HG03558 (cell line): ENCODE measurements around the gene ZFP64.
"Not testable (repeated sequence)": the region's sequence is repeated elsewhere in the genome, so short reads cannot be mapped to it uniquely, and the experiment has no call there.

Experiments
- ATAC-seq: cut with Tn5 transposase; IDR thresholded peaks from one replicate; pipeline ENCODE4 v1.9.1; 2021; ENCODE audit warnings: moderate number of reproducible peaks; ENCODE audit not compliant: unreplicated experiment; ENCODE audit errors: extremely low read depth

The ZFP64 gene

DNA sequence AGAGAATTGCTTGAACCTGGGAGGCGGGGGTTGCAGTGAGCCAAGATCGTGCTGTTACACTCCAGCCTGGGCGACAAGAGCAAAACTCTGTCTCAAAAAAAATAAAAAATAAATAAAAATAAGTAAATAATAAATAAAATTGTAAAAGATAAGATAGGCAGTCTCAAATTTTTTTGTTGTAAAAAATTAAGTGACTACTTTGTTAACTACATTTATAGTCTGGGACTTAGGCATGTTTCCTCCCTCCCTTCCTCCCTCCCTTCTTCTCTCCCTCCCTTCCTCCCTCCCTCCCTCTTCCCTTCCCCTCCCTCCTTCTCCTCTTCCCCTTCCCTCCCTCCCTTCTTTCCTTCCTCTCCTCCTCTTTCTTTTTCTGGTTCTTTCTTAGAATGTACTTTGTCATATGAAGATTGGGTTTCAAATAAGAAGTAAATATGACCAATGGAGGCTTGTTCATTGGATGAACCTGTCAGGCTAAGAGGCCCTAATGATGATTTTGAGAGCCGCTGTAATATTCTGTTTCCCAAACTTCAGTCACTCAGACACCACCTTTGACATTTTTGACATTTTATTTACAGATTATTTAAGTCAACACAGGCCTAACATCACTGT, 24.2 kb downstream of the ZFP64 start:
- no peak for ATAC-seq

DNA sequence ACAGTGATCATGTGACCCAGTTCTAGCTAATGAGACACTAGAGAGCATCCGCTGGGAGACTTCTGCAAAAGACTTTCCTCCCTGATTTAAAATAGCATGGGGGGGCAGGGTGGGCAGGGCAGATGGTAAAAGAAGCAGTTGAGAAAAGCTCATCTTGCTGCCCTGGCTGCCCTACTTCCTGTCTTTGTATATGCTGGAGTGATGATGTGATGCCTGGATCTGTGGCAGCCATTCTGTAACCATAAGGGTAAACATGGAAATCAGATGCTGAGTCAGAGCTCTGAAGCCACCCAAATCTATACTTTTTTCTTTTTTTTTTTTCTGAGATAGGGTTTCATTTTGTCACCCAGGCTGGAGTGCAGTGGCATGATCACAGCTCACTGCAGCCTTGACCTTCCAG, 25.4 kb downstream of the ZFP64 start:
- ATAC-seq, result no peak

DNA sequence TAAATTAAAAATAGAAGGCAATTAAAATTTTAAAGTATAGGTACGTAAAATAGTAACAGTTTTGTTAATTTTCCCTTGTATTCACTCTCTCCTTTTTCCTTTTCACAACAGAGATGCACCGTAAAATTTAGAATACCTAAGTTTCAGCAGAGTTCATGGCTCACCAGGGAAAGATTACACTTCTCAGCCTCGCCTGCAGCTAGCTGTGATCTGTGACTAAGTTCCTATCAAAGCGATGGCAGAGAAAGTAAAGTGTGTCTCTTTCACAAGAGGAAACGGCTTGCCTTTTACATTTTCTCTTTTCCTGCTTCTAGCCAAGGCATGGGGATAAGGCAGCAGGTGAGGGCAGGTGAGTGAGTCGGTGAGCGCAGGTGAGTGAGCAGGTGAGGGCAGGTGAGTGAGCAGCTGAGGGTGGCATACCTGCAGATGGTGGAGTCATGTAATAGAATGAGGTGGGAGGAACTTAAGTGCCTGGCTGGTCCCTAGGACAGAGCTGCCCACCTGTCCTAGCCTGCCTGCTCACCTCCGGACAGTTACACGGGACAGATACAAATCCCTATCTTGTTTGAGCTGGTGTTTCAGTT, 30.9 kb downstream of the ZFP64 start:
- ATAC-seq, result no peak

DNA sequence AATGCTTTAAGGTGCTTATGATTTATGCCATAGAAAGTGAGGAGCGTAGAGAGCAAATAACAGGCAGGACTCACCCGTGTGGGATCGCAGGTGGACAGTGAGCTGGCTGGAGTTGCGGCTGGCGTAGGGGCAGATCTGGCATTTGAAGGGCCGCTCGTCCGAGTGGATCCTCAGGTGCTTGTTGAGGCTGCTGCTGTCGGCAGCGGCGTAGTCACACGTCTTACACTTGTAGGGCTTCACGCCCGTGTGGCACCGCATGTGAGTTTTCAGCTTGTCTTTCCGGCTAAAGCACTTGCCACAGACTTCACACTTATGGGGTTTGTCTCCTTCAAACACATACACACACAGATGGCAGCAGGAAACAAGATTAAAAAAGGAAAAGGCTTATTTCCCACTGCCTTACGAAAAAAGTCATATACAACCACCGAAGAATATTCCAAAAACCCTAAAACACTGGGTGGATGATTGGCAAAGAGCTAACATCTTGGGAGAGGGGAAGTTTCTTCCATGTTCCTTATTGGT, 31.5 kb downstream of the ZFP64 start:
- no peak for ATAC-seq

DNA sequence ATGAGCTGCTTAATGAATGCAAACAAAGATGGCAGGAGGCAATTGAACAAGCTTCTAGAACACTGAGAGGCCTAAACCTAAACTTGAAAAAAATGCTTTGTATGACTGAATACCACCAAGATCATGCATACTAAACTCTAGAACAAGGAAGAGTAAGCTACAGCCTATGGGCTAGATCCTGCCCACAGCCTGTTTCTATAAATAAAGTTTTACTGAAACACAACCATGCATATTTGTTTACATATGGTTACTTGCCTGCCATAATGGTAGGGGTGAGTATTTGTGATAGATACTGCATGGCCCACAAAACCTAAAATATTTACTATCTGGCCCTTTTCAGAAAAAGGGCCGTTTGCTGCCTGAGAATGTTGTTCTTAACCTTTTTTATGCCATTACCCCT, 37.0 kb downstream of the ZFP64 start:
- no peak for ATAC-seq

DNA sequence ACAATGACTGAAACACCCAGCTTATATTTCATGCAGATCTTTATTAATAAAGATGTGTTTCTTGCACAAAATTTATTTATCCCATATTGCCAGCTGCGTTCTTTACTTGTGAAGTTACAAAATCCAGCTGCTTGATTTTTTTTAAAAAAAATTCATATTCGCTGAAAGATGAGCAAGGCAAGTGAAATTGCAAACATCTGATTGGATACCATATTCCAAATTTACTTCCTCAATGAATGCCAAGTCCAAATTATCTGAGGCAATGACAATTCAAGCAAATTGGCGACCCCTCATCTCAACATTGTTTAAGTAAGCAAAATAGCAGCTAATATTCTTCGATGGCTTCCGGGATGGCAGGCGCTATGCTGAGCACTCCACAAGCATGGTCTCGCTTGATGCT, 37.7 kb downstream of the ZFP64 start:
- ATAC-seq, result no peak

DNA sequence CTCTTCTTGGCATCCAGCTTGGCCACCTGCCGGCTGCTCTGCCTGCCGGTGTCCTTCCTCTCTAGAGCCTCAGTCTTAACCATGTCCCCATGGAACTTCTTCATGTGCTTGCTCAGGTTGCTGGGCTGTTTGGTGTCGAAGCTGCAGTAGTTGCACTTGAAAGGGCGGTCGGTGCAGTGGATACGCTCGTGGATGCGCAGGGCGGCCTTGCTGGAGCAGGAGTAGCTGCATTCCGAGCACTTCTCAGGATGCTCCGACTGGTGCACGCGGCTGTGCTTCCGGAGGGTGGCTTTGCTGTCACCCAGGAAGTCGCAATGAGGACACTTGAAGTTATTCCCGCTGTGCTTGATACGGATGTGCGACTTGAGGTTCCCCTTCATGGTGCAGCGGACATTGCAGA, 38.7 kb downstream of the ZFP64 start:
- ATAC-seq, result no peak

DNA sequence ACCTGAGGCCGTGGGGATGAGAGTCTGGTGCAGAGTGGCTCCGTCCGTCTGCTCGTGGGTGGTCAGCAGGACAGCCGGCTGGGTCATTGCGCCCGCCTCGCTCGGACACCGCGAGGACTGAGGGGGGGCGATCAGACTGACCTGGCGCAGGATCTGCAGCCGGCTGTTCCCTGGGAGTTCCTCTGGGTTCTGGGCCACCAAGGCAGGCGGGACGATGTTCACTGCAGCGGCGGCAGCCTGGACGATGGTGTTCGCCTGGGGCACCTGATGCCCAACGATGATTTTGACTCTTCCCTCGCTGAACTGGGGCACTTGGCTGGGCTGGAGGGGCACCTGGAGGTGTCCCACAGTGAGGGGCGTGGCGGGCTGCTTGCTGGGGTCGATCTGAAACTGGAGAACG, 39.2 kb downstream of the ZFP64 start:
- no peak for ATAC-seq

DNA sequence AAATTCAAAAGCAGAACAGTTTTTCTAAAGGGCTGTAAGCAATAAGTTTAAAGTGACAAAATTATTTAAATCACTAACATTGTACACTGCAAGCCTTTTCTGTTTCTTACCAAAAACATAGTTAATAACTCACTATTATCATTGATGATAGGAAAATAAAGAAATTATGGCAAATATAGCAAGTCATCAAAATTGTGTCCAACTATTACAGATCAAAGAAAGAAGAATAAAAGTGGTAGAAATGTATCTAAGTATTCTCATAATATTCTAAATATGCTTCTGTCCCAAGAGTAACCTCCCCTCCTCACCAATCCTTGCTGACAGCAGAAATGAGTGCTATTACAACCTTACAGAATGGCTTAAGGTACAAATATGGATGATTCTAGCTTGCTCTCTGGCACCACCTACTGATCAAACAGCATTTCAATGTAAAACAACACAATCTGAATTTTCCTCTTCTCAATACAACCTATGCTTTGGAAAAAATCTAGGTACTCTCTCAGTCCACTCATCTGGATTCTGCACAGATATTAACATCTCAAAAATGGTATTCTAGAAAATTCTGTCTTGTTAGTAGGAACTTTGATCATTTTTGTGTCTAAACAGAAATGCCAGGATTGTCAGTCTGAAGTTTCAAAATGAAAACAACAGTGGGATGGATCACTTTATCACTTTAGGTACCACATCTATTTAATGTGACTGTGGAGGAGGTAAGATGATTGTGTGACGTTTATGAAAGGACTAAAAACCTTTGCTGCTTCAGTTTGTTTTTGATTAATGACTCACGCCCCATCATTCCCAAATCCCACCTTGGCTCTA, 40.9 kb downstream of the ZFP64 start:
- no peak for ATAC-seq

DNA sequence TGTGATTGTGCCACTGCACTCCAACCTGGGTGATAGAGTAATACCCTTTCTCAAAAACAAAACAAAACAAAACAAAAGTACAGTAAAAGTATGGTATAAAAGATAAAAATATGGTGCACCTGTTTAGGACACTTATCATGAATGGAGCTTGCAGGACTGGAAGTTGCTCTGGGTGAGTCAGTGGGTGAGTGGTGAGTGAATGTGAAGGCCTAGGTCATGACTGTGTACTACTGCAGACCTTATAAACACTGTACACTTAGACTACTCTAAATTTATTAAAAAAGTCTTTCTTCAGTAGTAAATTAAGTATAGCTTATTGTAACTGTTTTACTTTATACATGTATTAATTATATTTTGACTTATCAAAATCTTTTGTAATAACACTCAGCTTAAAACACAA, 46.0 kb downstream of the ZFP64 start:
- no peak for ATAC-seq

DNA sequence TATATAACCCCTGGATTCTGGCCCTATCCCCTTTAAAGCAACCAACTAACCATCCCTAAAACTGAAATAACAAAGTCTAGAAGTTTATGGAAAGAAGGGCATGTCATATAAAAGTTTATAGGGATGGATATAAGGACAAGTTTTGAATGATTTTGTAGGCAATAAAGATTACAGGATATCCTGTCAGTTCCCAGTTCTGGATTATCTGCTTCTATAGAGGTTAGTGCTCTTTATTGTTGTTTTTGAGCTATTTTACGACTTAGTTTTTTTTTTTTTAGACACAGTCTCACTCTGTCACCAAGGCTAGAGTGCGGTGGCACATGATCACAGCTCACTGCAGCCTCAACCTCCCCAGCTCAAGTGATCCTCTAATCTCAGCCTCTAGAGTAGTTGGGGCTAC, 48.3 kb downstream of the ZFP64 start:
- no peak for ATAC-seq

DNA sequence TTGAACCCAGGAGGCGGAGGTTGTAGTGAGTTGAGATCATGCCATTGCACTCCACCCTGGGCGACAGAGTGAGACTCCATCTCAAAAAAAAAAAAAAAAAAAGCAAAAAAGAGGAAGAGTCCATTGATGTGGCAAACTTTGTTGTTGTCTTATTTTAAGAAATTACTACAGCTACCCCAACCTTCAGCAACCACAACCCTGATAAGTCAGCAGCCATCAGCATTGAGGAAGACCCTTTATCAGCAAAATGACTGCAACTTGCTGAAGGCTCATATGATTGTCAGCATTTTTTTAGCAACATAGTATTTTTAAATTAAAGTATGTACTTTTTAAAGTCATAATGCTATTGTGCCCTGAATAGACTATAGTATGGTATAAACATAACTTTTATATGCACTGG, 48.8 kb downstream of the ZFP64 start:
- no peak for ATAC-seq

DNA sequence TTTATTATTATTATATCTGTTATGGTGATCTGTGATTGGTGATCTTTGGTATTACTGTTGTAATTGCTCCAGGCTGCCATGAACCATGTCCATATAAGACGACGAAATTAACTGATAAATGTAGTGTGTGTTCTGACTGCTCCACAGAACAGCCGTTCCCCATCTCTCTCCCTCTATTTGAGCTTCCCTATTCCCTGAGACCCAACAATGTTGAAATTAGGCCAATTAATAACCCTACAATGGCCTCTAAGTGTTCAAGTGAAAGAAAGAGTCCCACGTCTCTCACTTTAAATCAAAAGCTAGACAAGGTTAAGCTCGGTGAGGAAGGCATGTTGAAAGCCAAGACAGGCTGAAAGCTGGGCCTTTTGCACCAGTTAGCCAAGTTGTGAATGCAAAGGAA, 51.6 kb downstream of the ZFP64 start:
- no peak for ATAC-seq

DNA sequence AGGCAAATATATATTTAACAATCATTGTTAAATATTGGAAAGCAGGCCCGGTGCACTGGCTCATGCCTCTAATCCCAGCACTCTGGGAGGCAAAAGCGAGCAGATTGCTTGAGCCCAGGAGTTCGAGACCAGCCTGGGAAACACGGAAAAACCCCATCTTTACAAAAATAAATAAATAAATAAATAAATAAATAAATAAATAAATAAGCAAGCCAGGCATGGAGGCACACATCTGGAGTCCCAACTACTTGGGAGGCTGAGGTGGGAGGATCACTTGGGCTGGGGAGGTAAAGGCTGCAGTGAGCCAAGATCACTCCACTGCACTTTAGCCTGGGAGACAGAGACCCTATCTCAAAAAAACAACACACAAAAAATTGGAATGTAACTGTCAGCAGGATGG, 53.7 kb downstream of the ZFP64 start:
- ATAC-seq, result no peak

DNA sequence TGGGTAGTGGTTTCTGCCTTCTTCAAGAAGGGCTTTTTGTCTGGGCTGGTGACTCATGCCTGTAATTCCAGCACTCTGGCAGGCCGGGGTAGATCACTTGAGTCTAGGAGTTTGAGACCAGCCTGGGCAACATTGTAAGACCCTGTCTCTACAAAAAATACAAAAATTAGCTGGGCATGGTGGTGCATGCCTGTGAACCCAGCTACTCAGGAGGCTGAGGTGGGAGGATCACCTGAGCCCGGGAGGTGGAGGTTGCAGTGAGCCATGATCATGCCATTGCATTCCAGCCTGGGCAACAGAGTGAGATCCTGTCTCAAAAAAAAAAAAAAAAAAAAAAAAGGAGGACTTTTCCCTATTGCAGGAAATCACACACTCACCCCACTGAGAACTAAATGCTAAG, 57.9 kb downstream of the ZFP64 start:
- ATAC-seq, result not testable (repeated sequence)

DNA sequence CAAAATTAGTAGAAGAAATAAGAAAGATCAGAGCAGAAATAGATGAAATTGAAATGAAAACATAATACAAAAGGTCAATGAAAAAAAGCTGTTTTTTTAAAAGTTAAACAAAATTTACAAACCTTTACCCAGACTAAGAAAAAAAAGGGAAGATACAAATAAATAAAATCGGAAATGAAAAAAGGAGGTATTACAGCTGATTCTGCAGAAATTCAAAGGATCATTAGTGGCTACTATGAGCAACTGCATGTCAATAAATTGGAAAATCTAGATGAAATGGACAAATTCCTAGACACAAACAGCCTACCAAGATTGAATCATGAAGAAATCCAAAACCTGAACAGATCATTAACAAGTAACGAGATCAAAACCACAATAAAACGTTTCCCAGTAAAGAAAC, 59.2 kb downstream of the ZFP64 start:
- no peak for ATAC-seq

DNA sequence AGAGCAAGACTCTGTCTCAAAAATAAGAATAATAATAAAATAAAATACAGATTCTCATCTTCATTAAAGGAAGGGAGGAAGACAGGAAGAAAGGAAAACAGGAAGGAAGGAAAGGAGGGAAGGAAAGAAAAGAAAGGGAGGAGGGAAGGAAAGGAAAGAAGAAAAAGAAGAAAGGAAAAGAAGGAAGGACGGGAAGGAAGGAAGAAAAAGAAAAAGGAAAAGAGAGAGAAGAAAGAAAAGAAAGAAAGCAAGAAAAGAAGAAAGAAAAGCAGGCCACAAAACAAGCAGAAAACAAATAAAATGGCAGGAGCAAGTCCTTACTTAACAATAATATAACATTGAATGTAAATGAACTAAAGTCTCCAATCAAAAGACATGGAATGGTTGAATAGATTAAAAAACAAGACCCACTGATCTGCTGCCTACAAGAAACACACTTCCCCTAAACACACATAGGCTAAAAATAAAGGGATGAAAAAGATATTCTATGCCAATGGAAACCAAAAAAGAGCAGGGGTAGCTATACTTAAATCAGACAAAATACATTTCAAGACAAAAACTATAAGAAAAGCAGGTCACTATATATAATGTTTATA, 60.4 kb downstream of the ZFP64 start:
- ATAC-seq, result no peak

DNA sequence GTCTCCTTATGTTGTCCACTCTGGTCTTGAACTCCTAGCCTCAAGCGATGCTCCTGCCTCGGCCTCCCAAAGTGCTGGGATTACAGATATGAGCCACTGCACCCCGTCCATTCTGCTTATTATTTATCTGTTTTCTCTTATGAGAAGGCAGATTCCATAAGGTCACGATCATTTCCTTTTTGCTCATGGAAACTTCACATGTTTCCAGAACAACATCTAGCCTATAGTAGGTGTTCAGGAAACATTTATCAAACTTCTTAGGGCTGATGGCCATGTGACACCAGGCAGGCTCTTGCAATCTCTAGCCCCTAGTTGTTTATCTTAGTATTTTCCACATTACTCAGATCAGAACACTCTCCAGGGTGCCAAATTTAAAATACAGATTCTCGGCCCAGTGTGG, 61.2 kb downstream of the ZFP64 start:
- no peak for ATAC-seq

DNA sequence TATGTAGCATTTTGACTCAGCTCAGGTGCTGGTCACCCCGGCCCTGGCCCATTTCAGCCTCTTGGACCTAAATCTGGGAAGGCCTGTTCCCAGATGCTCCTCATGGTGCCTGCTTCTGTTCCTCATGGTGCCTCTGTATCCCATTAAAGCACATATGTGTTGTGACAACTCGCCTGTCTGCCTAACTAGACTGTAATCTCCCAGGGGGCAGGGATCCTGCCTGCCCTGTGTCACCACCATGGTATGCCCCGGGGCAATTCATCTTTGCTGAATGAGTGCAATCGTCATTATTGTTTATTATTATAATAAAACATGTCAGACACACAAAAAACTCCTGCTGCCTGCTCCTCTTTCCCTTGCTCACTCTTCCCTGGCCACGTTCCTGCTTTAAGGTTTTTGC, 62.0 kb downstream of the ZFP64 start:
- no peak for ATAC-seq

DNA sequence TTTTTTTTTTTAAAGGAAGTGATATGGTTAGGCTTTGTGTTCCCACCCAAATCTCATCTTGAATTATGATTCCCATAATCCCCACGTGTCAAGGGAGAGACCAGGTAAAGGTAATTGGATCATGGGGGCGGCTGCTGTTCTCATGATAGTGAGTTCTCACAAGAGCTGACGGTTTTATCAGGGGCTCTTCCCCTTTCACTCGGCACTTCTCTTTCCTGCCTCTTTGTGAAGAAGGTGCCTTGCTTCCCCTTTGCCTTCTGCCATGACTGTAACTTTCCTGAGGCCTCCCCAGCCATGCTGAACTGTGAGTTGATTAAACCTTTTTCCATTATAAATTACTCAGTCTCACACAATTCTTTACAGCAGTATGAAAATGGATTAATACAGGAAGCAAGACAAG, 64.3 kb downstream of the ZFP64 start:
- no peak for ATAC-seq

DNA sequence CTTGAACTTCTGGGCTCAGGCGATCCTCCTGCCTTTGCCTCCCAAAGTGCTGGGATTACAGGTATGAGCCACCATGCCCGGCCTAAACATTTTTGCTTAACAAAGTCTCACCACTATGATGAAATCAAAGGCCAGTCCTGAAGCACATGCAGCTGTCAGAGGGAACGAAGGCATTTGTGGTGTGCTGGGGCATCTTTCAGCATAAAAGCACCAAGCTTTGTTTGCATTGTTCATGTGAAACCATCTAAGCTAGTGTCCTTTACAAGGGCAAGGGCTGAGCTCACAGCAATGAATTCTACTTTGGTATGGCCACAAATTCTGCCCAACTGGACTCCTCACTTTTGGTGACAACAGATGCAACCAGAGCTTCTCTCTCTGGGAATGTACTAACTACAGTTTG, 66.8 kb downstream of the ZFP64 start:
- no peak for ATAC-seq
